ENCODE data around the gene CDK11A.

DNA sequence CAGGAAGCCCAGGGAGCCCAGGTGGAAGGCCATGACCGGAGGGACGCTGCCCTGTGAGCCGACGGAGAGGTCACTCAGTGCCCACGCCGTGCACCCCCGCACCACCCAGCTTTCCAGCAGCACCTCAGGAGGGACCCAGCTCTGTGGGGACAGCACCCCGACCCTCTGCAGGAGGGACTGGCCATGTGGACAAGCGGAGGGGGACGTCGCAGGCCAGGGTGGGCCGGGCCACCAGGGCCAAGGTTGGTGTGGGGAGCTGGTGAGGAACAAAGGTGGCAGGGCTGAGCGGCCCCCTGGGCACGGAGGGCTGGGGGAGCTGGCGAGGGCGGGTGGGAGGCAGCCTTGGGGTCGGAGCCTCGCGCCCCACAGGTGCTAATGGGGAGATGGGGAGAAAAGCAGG, 31.3 kb upstream of the CDK11A start:
- TF ChIP-seq POLR2AphosphoS5 (IDR thresholded peaks at IDR 0.05; ENCODE audit: low read depth): no peak
- TF ChIP-seq, protein P1, sequence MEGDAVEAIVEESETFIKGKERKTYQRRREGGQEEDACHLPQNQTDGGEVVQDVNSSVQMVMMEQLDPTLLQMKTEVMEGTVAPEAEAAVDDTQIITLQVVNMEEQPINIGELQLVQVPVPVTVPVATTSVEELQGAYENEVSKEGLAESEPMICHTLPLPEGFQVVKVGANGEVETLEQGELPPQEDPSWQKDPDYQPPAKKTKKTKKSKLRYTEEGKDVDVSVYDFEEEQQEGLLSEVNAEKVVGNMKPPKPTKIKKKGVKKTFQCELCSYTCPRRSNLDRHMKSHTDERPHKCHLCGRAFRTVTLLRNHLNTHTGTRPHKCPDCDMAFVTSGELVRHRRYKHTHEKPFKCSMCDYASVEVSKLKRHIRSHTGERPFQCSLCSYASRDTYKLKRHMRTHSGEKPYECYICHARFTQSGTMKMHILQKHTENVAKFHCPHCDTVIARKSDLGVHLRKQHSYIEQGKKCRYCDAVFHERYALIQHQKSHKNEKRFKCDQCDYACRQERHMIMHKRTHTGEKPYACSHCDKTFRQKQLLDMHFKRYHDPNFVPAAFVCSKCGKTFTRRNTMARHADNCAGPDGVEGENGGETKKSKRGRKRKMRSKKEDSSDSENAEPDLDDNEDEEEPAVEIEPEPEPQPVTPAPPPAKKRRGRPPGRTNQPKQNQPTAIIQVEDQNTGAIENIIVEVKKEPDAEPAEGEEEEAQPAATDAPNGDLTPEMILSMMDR (IDR thresholded peaks at IDR 0.05; ENCODE audit: insufficient read depth, low read length): no peak
